B cell (primary cell): ENCODE data around the gene BDH1.

Experiments used
- EZH2 ChIP-seq: IDR thresholded peaks from 2 replicates; pipeline ENCODE4 v1.6.1; 2012; ENCODE audit warnings: borderline replicate concordance, low read depth, mild to moderate bottlenecking, moderate library complexity, low read length; ENCODE audit not compliant: insufficient read depth, poor library complexity, severe bottlenecking
- TF ChIP-seq, protein P1 (sequence below): fragments of 200-600 bp; IDR thresholded peaks from one replicate; pipeline ENCODE4 v1.8.0; 2022; ENCODE audit warnings: antibody characterized with exemption, mild to moderate bottlenecking

GRCh38 chr3:197512691-197513571 is 42.8 kb downstream of the BDH1 start:
- TF ChIP-seq, protein P1, sequence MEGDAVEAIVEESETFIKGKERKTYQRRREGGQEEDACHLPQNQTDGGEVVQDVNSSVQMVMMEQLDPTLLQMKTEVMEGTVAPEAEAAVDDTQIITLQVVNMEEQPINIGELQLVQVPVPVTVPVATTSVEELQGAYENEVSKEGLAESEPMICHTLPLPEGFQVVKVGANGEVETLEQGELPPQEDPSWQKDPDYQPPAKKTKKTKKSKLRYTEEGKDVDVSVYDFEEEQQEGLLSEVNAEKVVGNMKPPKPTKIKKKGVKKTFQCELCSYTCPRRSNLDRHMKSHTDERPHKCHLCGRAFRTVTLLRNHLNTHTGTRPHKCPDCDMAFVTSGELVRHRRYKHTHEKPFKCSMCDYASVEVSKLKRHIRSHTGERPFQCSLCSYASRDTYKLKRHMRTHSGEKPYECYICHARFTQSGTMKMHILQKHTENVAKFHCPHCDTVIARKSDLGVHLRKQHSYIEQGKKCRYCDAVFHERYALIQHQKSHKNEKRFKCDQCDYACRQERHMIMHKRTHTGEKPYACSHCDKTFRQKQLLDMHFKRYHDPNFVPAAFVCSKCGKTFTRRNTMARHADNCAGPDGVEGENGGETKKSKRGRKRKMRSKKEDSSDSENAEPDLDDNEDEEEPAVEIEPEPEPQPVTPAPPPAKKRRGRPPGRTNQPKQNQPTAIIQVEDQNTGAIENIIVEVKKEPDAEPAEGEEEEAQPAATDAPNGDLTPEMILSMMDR = no peak
- TF ChIP-seq EZH2 = no peak
